ENCODE measurements around the gene TSPAN4.
A peak's percentile ranks its signal among the peaks of the same experiment; 100 is the strongest.

The TSPAN4 gene

DNA sequence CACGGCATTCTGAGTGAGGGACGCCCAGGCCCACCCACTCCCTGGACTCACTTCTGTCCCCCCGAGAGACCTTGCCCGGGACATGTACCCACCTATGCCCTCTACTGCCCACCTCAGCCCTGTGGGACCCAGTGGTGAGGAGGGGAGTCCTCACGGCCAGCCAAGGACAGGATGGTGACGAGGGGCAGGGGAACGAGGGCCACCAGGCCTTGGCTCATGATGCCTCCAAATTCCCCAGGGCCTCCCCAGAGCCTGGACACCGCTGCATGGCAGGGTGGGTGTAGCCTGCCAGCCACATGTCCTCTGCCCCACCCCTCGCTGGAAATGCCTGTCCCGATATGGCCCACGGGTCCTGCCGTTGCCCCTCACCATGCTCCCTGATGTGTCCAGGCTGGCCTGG lies 26.1 kb downstream of the TSPAN4 start:
- TF ChIP-seq, protein P1, sequence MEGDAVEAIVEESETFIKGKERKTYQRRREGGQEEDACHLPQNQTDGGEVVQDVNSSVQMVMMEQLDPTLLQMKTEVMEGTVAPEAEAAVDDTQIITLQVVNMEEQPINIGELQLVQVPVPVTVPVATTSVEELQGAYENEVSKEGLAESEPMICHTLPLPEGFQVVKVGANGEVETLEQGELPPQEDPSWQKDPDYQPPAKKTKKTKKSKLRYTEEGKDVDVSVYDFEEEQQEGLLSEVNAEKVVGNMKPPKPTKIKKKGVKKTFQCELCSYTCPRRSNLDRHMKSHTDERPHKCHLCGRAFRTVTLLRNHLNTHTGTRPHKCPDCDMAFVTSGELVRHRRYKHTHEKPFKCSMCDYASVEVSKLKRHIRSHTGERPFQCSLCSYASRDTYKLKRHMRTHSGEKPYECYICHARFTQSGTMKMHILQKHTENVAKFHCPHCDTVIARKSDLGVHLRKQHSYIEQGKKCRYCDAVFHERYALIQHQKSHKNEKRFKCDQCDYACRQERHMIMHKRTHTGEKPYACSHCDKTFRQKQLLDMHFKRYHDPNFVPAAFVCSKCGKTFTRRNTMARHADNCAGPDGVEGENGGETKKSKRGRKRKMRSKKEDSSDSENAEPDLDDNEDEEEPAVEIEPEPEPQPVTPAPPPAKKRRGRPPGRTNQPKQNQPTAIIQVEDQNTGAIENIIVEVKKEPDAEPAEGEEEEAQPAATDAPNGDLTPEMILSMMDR (IDR thresholded peaks at IDR 0.05; ENCODE audit: low read depth, low read length, missing control alignments) = no peak
- H3K4me3 ChIP-seq (ENCODE audit: low read depth, low read length) = no peak overlapping the region
- DNase-seq (ENCODE audit: low read depth) = no peak

DNA sequence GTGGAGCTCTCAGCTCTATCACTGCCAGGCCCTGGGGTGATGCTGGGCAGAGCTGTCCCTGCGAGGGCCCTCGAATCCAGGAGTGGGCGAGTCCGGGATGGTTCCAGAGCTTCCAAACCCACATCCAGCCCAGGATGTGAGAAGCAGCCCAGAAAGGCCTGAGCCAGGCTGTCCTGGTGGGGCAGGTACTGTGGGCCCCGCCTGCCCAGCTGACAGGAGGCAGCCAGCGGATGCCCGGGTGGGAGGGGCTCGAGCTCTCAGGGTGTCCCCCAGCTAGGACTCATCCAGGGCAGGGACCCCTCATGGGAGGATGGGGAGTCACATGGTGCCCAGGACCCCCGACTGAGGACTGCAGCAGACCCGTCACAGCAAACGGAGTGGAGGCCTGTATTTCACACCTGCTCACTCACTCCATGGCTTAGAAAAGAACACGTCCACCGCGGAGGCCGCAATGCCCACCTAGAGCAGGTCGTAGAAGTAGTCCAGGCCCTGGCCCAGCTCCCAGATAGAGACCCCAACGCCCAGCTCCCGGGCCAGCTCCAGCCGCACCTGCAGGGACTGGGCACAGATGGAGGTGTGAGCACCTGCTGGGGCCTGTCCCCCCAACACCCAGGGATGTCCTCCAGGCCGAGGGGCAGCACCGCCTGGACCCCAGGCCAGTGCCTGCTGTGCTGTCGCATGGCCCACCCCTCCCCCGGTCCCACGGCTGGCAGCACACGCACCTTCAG lies 26.9 kb downstream of the TSPAN4 start:
- DNase-seq (ENCODE audit: low read depth) = no peak
- H3K4me3 ChIP-seq (ENCODE audit: low read depth, low read length) = no peak overlapping the region

DNA sequence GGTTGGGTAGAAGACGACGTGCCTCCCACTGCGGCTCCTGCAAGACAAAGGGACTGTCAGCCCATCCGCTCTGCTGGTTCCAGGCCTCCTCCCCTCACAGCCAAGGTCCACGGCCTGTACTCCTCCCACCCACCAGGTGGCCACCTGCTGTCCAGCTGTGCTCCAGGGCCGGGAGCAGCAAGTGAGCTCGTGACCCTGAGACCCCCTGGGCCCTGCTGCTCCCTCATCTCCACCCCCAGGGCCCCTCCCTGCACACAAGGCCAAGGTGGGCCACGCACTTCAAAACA lies 27.4 kb downstream of the TSPAN4 start:
- DNase-seq (ENCODE audit: low read depth) = no peak
- H3K4me3 ChIP-seq (ENCODE audit: low read depth, low read length) = no peak overlapping the region
- TF ChIP-seq, protein P1 (IDR thresholded peaks at IDR 0.05; ENCODE audit: low read depth, low read length, missing control alignments) = peak; percentile 13

More for the DNA sequence above, 26.9 kb downstream of the TSPAN4 start:
- TF ChIP-seq, protein P1 (IDR thresholded peaks at IDR 0.05; ENCODE audit: low read depth, low read length, missing control alignments) = no peak

DNA sequence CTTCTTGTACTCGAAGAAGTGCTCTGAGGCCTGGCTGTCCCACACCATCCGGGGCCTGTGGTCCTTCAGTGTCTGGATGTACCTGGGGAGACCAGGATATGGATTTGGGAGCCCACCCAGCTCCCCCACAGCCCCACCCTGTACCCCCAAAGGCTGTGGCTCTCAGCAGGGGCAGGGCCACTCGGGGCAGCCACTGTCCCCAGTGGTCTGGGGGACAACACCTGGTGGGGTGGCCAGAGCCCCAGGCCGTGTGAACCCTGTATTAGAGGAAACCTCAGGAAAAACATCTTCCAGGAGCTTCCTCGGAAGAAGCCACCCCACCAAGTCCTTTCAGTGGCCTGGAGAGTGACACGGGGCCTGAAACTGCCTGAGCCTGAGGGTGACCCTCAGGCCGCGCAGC lies 27.8 kb downstream of the TSPAN4 start:
- TF ChIP-seq, protein P1 (IDR thresholded peaks at IDR 0.05; ENCODE audit: low read depth, low read length, missing control alignments) = no peak
- no peak overlapping the region for H3K4me3 ChIP-seq (ENCODE audit: low read depth, low read length)
- DNase-seq (ENCODE audit: low read depth) = no peak

DNA sequence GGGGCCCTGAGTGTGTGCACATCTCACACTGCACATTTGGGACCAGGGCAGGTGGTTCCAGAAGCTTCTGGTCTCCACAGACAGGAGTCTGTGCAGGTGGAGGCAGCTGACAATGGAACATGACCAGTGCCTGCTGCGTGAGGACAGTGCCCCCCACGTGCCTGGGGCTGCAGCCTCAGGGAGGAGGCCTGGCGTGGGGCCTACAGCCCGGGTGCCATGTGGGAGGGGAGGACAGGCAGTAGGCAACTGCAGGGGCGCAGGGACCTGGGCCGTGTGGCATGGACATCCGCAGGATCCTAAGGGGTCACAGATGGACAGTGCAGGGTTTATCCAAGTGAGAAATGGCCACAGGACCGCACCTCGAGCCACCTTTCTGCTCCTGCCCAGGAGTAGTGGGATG lies 28.8 kb downstream of the TSPAN4 start:
- TF ChIP-seq, protein P1 (IDR thresholded peaks at IDR 0.05; ENCODE audit: low read depth, low read length, missing control alignments) = no peak
- no peak for DNase-seq (ENCODE audit: low read depth)
- no peak overlapping the region for H3K4me3 ChIP-seq (ENCODE audit: low read depth, low read length)

DNA sequence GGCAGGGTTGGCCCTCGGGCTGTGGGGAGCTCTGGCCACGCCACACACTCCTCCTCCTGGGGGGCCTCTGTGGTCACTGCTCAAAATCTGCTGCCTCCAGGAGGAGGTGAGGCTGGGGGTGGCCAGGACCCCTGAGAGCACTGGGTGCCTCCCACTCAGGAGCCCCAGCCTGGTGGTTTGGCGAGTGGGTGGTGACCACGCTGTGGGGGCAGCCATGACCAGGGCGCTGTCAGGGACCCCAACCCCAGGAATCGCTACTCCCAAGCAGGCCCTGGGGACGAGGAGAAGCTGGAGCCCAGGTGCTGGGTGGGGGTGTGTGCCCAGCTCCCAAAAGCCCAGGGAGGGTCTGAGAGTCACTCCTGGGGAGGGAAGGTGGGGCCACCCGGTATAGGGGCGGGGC lies 30.1 kb downstream of the TSPAN4 start:
- H3K4me3 ChIP-seq (ENCODE audit: low read depth, low read length) = no peak overlapping the region
- DNase-seq (ENCODE audit: low read depth) = no peak

More for the DNA sequence above, 30.1 kb downstream of the TSPAN4 start:
- TF ChIP-seq, protein P1 (IDR thresholded peaks at IDR 0.05; ENCODE audit: low read depth, low read length, missing control alignments) = no peak
